Ishikawa (cell line): ENCODE data around the gene MIR17HG.

Source experiments
- CEBPB ChIP-seq: IDR thresholded peaks from 2 replicates; pipeline ENCODE4 v1.6.1; 2012
- CREB1 ChIP-seq: IDR thresholded peaks from 2 replicates; pipeline ENCODE4 v1.6.1; 2012; ENCODE audit warnings: low read depth
- EGR1 ChIP-seq: IDR thresholded peaks from 2 replicates; pipeline ENCODE4 v1.6.1; 2012
- EP300 ChIP-seq: IDR thresholded peaks from 2 replicates; pipeline ENCODE4 v1.6.1; 2012; ENCODE audit warnings: borderline replicate concordance
- FOXM1 ChIP-seq: IDR thresholded peaks from 2 replicates; pipeline ENCODE4 v1.6.1; 2012; ENCODE audit warnings: low read depth, borderline replicate concordance
- NFIC ChIP-seq: IDR thresholded peaks from 2 replicates; pipeline ENCODE4 v1.6.1; 2012
- RAD21 ChIP-seq: IDR thresholded peaks from 2 replicates; pipeline ENCODE4 v1.6.1; 2012; ENCODE audit warnings: low read depth
- TAF1 ChIP-seq: IDR thresholded peaks from 2 replicates; pipeline ENCODE4 v1.6.1; 2012; ENCODE audit warnings: low read depth, mild to moderate bottlenecking
- TCF12 ChIP-seq: IDR thresholded peaks from 2 replicates; pipeline ENCODE4 v1.6.1; 2012; ENCODE audit warnings: low read depth
- TEAD4 ChIP-seq: IDR thresholded peaks from 2 replicates; pipeline ENCODE4 v1.6.1; 2012
- YY1 ChIP-seq: IDR thresholded peaks from 2 replicates; pipeline ENCODE4 v1.6.1; 2012; ENCODE audit warnings: low read depth
- ZBTB7A ChIP-seq: IDR thresholded peaks from 2 replicates; pipeline ENCODE4 v1.6.1; 2012; ENCODE audit warnings: low read depth
- TF ChIP-seq, protein P1 (sequence below): IDR thresholded peaks from 2 replicates; pipeline ENCODE4 v1.6.1; 2012
- TF ChIP-seq, protein P2 (sequence below): IDR thresholded peaks from 2 replicates; pipeline ENCODE4 v1.6.1; 2012; ENCODE audit warnings: low read depth, mild to moderate bottlenecking
- TF ChIP-seq, protein P3 (sequence below): IDR thresholded peaks from 2 replicates; pipeline ENCODE4 v1.6.1; 2012

Gene MIR17HG

DNA sequence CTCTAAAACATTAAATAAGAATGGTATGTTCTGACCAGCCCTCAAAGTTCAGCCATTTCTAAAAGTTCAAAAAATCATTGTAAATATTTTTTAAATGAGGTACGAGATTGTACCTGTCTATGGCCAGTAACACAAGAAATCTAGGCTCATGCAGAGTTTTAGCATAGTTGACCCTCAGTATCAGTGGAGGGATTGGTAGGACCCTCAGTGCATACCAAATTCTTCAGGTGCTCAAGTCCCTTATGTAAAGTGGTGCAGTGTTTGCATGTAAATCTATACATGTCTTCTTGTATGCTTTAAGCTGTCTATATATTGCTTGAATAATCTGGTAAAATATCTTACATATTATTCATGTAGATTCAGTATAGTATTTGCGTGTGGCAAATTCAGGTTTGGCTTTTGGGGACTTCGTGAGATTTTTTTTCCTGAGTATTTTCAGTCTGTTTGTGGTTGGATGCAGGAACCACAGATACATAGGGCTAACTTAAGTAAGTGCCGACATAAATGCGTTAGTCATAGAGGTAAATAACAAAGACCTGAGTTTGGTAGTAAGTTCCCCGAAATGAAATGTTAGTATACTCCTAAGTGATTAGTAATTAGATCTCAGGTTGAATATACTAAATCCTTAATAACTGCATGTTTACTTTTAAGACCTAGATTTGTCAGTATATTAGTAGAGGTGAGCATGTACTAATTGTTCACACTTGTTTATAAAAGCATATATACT lies 7.8 kb downstream of the MIR17HG start:
- TF ChIP-seq TEAD4 (no peak), CREB1 (no peak), EGR1 (no peak), RAD21 (no peak), NFIC (no peak), TAF1 (no peak), YY1 (no peak), ZBTB7A (no peak)
- TF ChIP-seq, protein P1, sequence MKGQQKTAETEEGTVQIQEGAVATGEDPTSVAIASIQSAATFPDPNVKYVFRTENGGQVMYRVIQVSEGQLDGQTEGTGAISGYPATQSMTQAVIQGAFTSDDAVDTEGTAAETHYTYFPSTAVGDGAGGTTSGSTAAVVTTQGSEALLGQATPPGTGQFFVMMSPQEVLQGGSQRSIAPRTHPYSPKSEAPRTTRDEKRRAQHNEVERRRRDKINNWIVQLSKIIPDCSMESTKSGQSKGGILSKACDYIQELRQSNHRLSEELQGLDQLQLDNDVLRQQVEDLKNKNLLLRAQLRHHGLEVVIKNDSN, result no peak

DNA sequence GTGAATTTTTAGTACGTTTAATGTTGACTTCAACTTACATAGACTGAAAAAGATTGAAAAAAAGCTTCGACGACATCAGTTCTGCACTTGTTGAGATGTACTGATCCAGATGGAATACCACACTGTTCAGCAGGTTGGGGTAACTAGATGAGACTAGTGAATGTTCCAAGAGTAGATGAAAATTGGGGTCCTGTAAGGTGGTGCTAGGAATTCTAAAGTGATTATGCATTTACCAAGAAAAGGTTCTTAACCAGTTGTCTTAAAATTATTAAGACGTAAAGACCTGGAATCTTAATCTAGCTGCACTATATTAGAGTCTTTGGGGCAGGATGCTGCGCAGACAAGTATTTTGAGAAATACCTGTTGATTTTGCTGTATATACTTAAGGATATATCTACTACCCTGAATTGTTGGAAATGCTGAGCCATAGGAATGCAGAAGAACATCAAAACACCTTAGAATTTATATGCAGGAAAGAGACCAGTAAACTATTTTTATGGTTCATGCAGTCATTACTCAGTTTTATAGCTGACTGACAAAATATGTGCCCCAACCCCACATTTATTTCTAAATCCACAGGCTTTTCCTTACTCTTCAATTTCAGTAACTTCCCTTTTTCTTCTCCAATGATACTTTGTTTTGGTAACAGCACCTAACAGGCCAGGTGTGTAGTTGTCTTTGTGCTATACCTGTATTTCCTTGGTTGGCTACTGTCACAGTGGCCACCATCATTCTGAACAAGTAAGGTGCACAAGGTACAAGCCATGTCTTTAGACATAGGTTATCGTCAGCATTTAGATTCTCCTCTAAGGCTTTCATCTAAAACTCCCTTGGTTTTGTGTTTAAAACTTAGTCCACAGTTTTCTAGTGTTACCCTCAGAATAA lies 8.6 kb downstream of the MIR17HG start:
- no peak for TF ChIP-seq ZBTB7A
- TF ChIP-seq TEAD4, result no peak
- TF ChIP-seq RAD21, result no peak
- TF ChIP-seq EP300, result no peak
- TF ChIP-seq YY1, result no peak
- TF ChIP-seq, protein P2, sequence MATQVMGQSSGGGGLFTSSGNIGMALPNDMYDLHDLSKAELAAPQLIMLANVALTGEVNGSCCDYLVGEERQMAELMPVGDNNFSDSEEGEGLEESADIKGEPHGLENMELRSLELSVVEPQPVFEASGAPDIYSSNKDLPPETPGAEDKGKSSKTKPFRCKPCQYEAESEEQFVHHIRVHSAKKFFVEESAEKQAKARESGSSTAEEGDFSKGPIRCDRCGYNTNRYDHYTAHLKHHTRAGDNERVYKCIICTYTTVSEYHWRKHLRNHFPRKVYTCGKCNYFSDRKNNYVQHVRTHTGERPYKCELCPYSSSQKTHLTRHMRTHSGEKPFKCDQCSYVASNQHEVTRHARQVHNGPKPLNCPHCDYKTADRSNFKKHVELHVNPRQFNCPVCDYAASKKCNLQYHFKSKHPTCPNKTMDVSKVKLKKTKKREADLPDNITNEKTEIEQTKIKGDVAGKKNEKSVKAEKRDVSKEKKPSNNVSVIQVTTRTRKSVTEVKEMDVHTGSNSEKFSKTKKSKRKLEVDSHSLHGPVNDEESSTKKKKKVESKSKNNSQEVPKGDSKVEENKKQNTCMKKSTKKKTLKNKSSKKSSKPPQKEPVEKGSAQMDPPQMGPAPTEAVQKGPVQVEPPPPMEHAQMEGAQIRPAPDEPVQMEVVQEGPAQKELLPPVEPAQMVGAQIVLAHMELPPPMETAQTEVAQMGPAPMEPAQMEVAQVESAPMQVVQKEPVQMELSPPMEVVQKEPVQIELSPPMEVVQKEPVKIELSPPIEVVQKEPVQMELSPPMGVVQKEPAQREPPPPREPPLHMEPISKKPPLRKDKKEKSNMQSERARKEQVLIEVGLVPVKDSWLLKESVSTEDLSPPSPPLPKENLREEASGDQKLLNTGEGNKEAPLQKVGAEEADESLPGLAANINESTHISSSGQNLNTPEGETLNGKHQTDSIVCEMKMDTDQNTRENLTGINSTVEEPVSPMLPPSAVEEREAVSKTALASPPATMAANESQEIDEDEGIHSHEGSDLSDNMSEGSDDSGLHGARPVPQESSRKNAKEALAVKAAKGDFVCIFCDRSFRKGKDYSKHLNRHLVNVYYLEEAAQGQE, result no peak
- no peak for TF ChIP-seq NFIC
- TF ChIP-seq TAF1, result no peak

DNA sequence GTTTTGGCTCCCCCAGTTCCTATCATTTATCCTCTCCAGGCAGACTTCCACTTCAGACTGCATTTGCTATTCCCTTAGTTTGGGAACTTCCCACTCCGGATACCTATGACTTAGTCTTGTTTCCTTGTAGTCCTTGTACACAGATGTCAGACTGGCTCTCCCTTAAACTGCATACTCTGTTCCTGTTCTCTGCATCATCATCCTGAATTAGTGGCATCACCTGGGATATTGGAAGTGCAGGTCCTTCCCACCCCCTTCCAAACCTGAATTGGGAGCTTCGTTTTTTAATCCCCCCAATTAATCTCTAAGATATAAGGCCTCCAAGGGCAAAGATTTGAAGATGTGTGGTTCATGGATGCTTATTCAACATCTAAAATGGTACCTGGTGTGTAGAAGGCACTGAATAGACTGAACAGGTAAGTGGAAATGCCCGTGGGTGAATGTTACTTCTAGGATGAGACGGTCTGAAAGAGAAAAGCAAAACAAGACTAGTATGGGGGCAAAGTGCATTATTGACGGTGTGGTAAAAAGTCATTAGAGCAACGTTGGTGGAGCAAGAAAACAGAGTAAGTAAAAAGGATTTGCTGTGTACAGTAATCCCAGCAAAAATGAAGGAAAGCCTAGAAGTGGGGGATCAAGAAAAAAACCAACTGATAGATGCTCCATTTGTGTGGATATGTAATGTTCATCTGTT lies 9.6 kb downstream of the MIR17HG start:
- TF ChIP-seq, protein P2, result no peak
- TF ChIP-seq FOXM1, result no peak

DNA sequence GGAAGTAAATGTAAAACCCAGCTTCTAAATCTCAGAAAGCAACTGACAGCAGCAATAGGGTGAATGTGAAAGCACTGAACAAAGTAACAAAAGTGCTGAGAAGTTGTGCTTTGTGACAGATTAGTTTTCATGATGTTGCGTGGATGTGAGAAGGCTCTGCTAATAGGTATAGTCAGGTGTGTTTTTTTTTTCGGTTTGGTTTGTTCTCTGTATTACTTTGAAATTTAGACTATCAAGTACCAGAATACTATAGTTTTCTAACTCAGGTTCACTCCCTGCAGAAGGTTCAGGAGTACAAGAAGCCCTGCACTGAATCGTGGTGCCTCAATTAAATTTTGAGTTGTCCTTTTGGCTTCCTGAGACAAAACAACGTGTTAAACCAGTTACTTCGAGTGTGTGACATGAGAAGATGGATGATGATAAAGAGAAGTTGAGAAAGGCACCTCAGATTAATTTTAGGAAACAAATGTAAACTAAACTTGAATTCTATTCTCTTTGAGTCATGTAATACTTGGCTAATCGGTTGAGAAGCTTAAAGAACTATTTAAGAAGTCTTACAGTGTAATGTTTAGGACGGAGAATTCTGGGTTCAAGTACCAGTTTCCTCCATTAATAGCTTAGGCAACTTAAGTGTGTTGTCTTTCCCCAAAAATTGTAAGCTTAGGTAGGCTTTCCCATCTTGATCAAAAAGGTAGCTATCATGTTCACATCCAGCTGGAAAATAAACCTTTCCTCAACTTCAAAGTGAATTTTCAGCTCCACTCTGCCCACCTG lies 10.3 kb downstream of the MIR17HG start:
- TF ChIP-seq, protein P2, result no peak
- TF ChIP-seq TCF12, result no peak
- no peak for TF ChIP-seq FOXM1
- TF ChIP-seq, protein P3, sequence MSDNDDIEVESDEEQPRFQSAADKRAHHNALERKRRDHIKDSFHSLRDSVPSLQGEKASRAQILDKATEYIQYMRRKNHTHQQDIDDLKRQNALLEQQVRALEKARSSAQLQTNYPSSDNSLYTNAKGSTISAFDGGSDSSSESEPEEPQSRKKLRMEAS, result no peak

DNA sequence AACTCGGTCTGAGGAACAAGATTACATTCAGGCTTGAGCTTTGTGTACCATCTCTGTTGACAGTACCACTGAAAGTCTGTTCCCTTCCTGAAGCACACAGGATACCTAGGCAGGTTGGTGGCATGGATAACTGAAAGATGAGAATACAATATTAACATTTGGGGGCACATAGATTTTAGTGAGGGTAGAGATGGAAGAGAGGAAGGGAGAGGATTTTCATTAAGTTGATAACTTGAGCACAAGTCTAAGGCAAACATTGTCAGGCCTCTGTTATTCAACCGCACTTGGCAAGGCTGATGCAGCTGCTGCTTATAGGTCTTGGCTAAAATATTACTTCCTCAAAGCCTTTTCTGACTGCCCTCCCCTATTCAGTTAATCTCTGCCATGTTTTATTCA lies 10.9 kb downstream of the MIR17HG start:
- TF ChIP-seq EGR1 (no peak), RAD21 (no peak), CEBPB (no peak), NFIC (no peak), TEAD4 (no peak), ZBTB7A (no peak), FOXM1 (no peak), YY1 (no peak), TAF1 (no peak), CREB1 (no peak), EP300 (no peak)
- TF ChIP-seq, protein P2, result no peak
- TF ChIP-seq, protein P3, result no peak
